ENCODE data around the gene RSPH3.
"Not testable (repeated sequence)": the region's sequence is repeated elsewhere in the genome, so short reads cannot be mapped to it uniquely, and the experiment has no call there.

Gene RSPH3

GRCh38 chr6:159002432-159003155, 2.6 kb upstream of the RSPH3 start:
- Histone ChIP-seq H3K9ac (ENCODE audit: low read length in 2 of 2) (no peak overlapping the region), H3K9me3 (ENCODE audit: control insufficient read depth in 2 of 2, low read length in 2 of 2) (no peaks in the 10 kb centered on the region), H3K4me1 (ENCODE audit: control insufficient read depth, insufficient read depth, low read length) (peaks cover 6% of the 10 kb centered on the region), H3K27me3 (ENCODE audit: control insufficient read depth in 1 of 2, insufficient read depth in 2 of 2, low read length in 2 of 2) (no peaks in the 10 kb centered on the region), H3K4me3 (ENCODE audit: low read length in 2 of 2) (no peak overlapping the region), H3K36me3 (ENCODE audit: control insufficient read depth in 2 of 2, insufficient read depth in 2 of 2, low read length in 2 of 2) (no peaks in the 10 kb centered on the region), H3K27ac (ENCODE audit: low read length) (no peak overlapping the region)

GRCh38 chr6:158999154-158999665, 792 bp downstream of the RSPH3 start:
- H3K9ac ChIP-seq (ENCODE audit: low read length in 2 of 2), result peak overlapping the region; percentile 65 to 81
- H3K4me1 ChIP-seq (ENCODE audit: control insufficient read depth, insufficient read depth, low read length), result peaks cover 6% of the 10 kb centered on the region
- peak overlapping the region; percentile 64 for H3K27ac ChIP-seq (ENCODE audit: low read length)
- H3K36me3 ChIP-seq (ENCODE audit: control insufficient read depth in 2 of 2, insufficient read depth in 2 of 2, low read length in 2 of 2), result no peaks in the 10 kb centered on the region
- H3K9me3 ChIP-seq (ENCODE audit: control insufficient read depth in 2 of 2, low read length in 2 of 2), result no peaks in the 10 kb centered on the region
- H3K4me3 ChIP-seq (ENCODE audit: low read length in 2 of 2), result peak overlapping the region; percentile 78 to 95
- H3K27me3 ChIP-seq (ENCODE audit: control insufficient read depth in 1 of 2, insufficient read depth in 2 of 2, low read length in 2 of 2), result no peaks in the 10 kb centered on the region

- H3K27ac ChIP-seq (ENCODE audit: low read length), result no peak overlapping the region
- peaks cover 0 to 2% of the 10 kb centered on the region in 2 donors for H3K36me3 ChIP-seq (ENCODE audit: control insufficient read depth in 2 of 2, insufficient read depth in 2 of 2, low read length in 2 of 2)
- no peaks in the 10 kb centered on the region for H3K9me3 ChIP-seq (ENCODE audit: control insufficient read depth in 2 of 2, low read length in 2 of 2)
- no peak overlapping the region for H3K9ac ChIP-seq (ENCODE audit: low read length in 2 of 2)
- peaks cover 6% of the 10 kb centered on the region for H3K4me1 ChIP-seq (ENCODE audit: control insufficient read depth, insufficient read depth, low read length)
- no peak overlapping the region for H3K4me3 ChIP-seq (ENCODE audit: low read length in 2 of 2)
- no peaks in the 10 kb centered on the region for H3K27me3 ChIP-seq (ENCODE audit: control insufficient read depth in 1 of 2, insufficient read depth in 2 of 2, low read length in 2 of 2)
Measured at GRCh38 chr6:158996856-158997255, 3.1 kb downstream of the RSPH3 start.

- H3K27ac ChIP-seq (ENCODE audit: low read length), result no peak overlapping the region
- H3K4me3 ChIP-seq (ENCODE audit: low read length in 2 of 2), result no peak overlapping the region
- H3K36me3 ChIP-seq (ENCODE audit: control insufficient read depth in 2 of 2, insufficient read depth in 2 of 2, low read length in 2 of 2), result peaks cover 0 to 2% of the 10 kb centered on the region in 2 donors
- H3K4me1 ChIP-seq (ENCODE audit: control insufficient read depth, insufficient read depth, low read length), result no peaks in the 10 kb centered on the region
- no peaks in the 10 kb centered on the region for H3K9me3 ChIP-seq (ENCODE audit: control insufficient read depth in 2 of 2, low read length in 2 of 2)
- no peaks in the 10 kb centered on the region for H3K27me3 ChIP-seq (ENCODE audit: control insufficient read depth in 1 of 2, insufficient read depth in 2 of 2, low read length in 2 of 2)
- no peak overlapping the region for H3K9ac ChIP-seq (ENCODE audit: low read length in 2 of 2)
Measured at GRCh38 chr6:158993639-158994038, 6.4 kb downstream of the RSPH3 start.

- no peak overlapping the region for H3K27ac ChIP-seq (ENCODE audit: low read length)
- peaks cover 0 to 2% of the 10 kb centered on the region in 2 donors for H3K36me3 ChIP-seq (ENCODE audit: control insufficient read depth in 2 of 2, insufficient read depth in 2 of 2, low read length in 2 of 2)
- no peaks in the 10 kb centered on the region for H3K27me3 ChIP-seq (ENCODE audit: control insufficient read depth in 1 of 2, insufficient read depth in 2 of 2, low read length in 2 of 2)
- H3K9ac ChIP-seq (ENCODE audit: low read length in 2 of 2), result no peak overlapping the region
- no peaks in the 10 kb centered on the region for H3K9me3 ChIP-seq (ENCODE audit: control insufficient read depth in 2 of 2, low read length in 2 of 2)
- no peak overlapping the region for H3K4me3 ChIP-seq (ENCODE audit: low read length in 2 of 2)
- H3K4me1 ChIP-seq (ENCODE audit: control insufficient read depth, insufficient read depth, low read length), result no peaks in the 10 kb centered on the region
Measured at GRCh38 chr6:158991017-158991723, 8.8 kb downstream of the RSPH3 start.

- H3K9ac ChIP-seq (ENCODE audit: low read length in 2 of 2); H3K27ac ChIP-seq (ENCODE audit: low read length); H3K36me3 ChIP-seq (ENCODE audit: control insufficient read depth in 2 of 2, insufficient read depth in 2 of 2, low read length in 2 of 2); H3K27me3 ChIP-seq (ENCODE audit: control insufficient read depth in 1 of 2, insufficient read depth in 2 of 2, low read length in 2 of 2); H3K4me1 ChIP-seq (ENCODE audit: control insufficient read depth, insufficient read depth, low read length); H3K4me3 ChIP-seq (ENCODE audit: low read length in 2 of 2); H3K9me3 ChIP-seq (ENCODE audit: control insufficient read depth in 2 of 2, low read length in 2 of 2): not testable (repeated sequence)
Measured at GRCh38 chr6:158989711-158990110, 10.3 kb downstream of the RSPH3 start.

- Histone ChIP-seq H3K9me3 (ENCODE audit: control insufficient read depth in 2 of 2, low read length in 2 of 2) (no peaks in the 10 kb centered on the region), H3K4me1 (ENCODE audit: control insufficient read depth, insufficient read depth, low read length) (no peaks in the 10 kb centered on the region), H3K27me3 (ENCODE audit: control insufficient read depth in 1 of 2, insufficient read depth in 2 of 2, low read length in 2 of 2) (no peaks in the 10 kb centered on the region), H3K36me3 (ENCODE audit: control insufficient read depth in 2 of 2, insufficient read depth in 2 of 2, low read length in 2 of 2) (peaks cover 0 to 2% of the 10 kb centered on the region in 2 donors), H3K27ac (ENCODE audit: low read length) (no peak overlapping the region), H3K4me3 (ENCODE audit: low read length in 2 of 2) (no peak overlapping the region), H3K9ac (ENCODE audit: low read length in 2 of 2) (no peak overlapping the region)
Measured at GRCh38 chr6:158988477-158988876, 11.5 kb downstream of the RSPH3 start.

GRCh38 chr6:158987657-158988056, 12.3 kb downstream of the RSPH3 start:
- Histone ChIP-seq H3K4me1 (ENCODE audit: control insufficient read depth, insufficient read depth, low read length) (no peaks in the 10 kb centered on the region), H3K36me3 (ENCODE audit: control insufficient read depth in 2 of 2, insufficient read depth in 2 of 2, low read length in 2 of 2) (peaks cover 0 to 2% of the 10 kb centered on the region in 2 donors), H3K9me3 (ENCODE audit: control insufficient read depth in 2 of 2, low read length in 2 of 2) (no peaks in the 10 kb centered on the region), H3K9ac (ENCODE audit: low read length in 2 of 2) (no peak overlapping the region), H3K27ac (ENCODE audit: low read length) (no peak overlapping the region), H3K27me3 (ENCODE audit: control insufficient read depth in 1 of 2, insufficient read depth in 2 of 2, low read length in 2 of 2) (no peaks in the 10 kb centered on the region), H3K4me3 (ENCODE audit: low read length in 2 of 2) (no peak overlapping the region)

GRCh38 chr6:158978757-158979156, 21.2 kb downstream of the RSPH3 start:
- Histone ChIP-seq H3K9me3 (ENCODE audit: control insufficient read depth in 2 of 2, low read length in 2 of 2) (no peaks in the 10 kb centered on the region), H3K27ac (ENCODE audit: low read length) (no peak overlapping the region), H3K27me3 (ENCODE audit: control insufficient read depth in 1 of 2, insufficient read depth in 2 of 2, low read length in 2 of 2) (no peaks in the 10 kb centered on the region), H3K4me3 (ENCODE audit: low read length in 2 of 2) (no peak overlapping the region), H3K4me1 (ENCODE audit: control insufficient read depth, insufficient read depth, low read length) (no peaks in the 10 kb centered on the region), H3K36me3 (ENCODE audit: control insufficient read depth in 2 of 2, insufficient read depth in 2 of 2, low read length in 2 of 2) (peaks cover 6 to 12% of the 10 kb centered on the region in 2 donors), H3K9ac (ENCODE audit: low read length in 2 of 2) (no peak overlapping the region)

GRCh38 chr6:158977382-158977781, 22.6 kb downstream of the RSPH3 start:
- H3K9ac ChIP-seq (ENCODE audit: low read length in 2 of 2), result no peak overlapping the region
- no peak overlapping the region for H3K27ac ChIP-seq (ENCODE audit: low read length)
- H3K9me3 ChIP-seq (ENCODE audit: control insufficient read depth in 2 of 2, low read length in 2 of 2), result no peaks in the 10 kb centered on the region
- H3K27me3 ChIP-seq (ENCODE audit: control insufficient read depth in 1 of 2, insufficient read depth in 2 of 2, low read length in 2 of 2), result no peaks in the 10 kb centered on the region
- no peak overlapping the region for H3K4me3 ChIP-seq (ENCODE audit: low read length in 2 of 2)
- peaks cover 6 to 14% of the 10 kb centered on the region in 2 donors for H3K36me3 ChIP-seq (ENCODE audit: control insufficient read depth in 2 of 2, insufficient read depth in 2 of 2, low read length in 2 of 2)
- no peaks in the 10 kb centered on the region for H3K4me1 ChIP-seq (ENCODE audit: control insufficient read depth, insufficient read depth, low read length)

Measured in stomach smooth muscle (tissue), 2 donors.